K562 (cell line): Measurements from ENCODE around the gene FAM117B. TPM values are rescaled to one million over a fixed set of nuclear protein-coding genes. Genes with fewer than 3 reads are reported as not detected.

Experiments used
- CSDE1 ChIP-seq, 2 experiments: fragments of 450-650 bp; IDR thresholded peaks; 2 replicates each; pipeline ENCODE4 v1.6.1; 2016; ENCODE audit warnings: mild to moderate bottlenecking in 1 of 2
- ERF ChIP-seq: fragments of 450-650 bp; formaldehyde crosslinking; IDR thresholded peaks from 2 replicates; pipeline ENCODE4 v1.4.0; 2020; ENCODE audit warnings: mild to moderate bottlenecking, mixed read lengths
- IFI16 ChIP-seq: fragments of 250-450 bp; sonication (Bioruptor Pico); IDR thresholded peaks from 2 replicates; pipeline ENCODE4 v2.1.2; 2022; ENCODE audit warnings: mild to moderate bottlenecking, inconsistent platforms
- NEUROD1 ChIP-seq: fragments of 150-350 bp; IDR thresholded peaks from 2 replicates; pipeline ENCODE4 v1.6.1; 2014; ENCODE audit warnings: borderline replicate concordance, low read length, low read depth; ENCODE audit not compliant: partially characterized antibody
- POLR3A ChIP-seq: IDR thresholded peaks from 2 replicates; pipeline ENCODE4 v1.6.1; 2011; ENCODE audit warnings: borderline replicate concordance, mild to moderate bottlenecking, moderate library complexity; ENCODE audit not compliant: insufficient read length, insufficient read depth; ENCODE audit errors: extremely low read depth
- PREB ChIP-seq: sonication (generic); formaldehyde crosslinking; IDR thresholded peaks from 2 replicates; pipeline ENCODE4 v1.8.1; 2023; ENCODE audit warnings: mild to moderate bottlenecking, missing genetic modification reagents
- RBFOX2 ChIP-seq: fragments of 200-400 bp; formaldehyde crosslinking; IDR thresholded peaks from 2 replicates; pipeline ENCODE4 v1.6.1; 2017; ENCODE audit warnings: low read depth, mild to moderate bottlenecking, low read length, moderate library complexity
- RBM34 ChIP-seq: fragments of 200-400 bp; formaldehyde crosslinking; IDR thresholded peaks from 2 replicates; pipeline ENCODE4 v1.6.1; 2018; ENCODE audit warnings: low read length, borderline replicate concordance; ENCODE audit not compliant: insufficient read depth
- SMARCE1 ChIP-seq: fragments of 450-650 bp; IDR thresholded peaks from 2 replicates; pipeline ENCODE4 v1.7.1; 2016; ENCODE audit warnings: mild to moderate bottlenecking
- SREBF2 ChIP-seq: sonication (generic); formaldehyde crosslinking; IDR thresholded peaks from 2 replicates; pipeline ENCODE4 v1.4.0; 2020; ENCODE audit warnings: mild to moderate bottlenecking, missing genetic modification reagents
- TAF15 ChIP-seq: fragments of 200-400 bp; formaldehyde crosslinking; IDR thresholded peaks from 2 replicates; pipeline ENCODE4 v1.6.1; 2017; ENCODE audit warnings: mild to moderate bottlenecking, low read depth, low read length, moderate library complexity
- USF2 ChIP-seq: sonication (generic); formaldehyde crosslinking; IDR thresholded peaks from 2 replicates; pipeline ENCODE4 v1.5.0; 2020; ENCODE audit warnings: missing genetic modification reagents
- ZNF354B ChIP-seq: fragments of 250-450 bp; sonication (Bioruptor Pico); IDR thresholded peaks from 2 replicates; pipeline ENCODE4 v1.4.0; 2020
- ZNF431 ChIP-seq: sonication (generic); formaldehyde crosslinking; IDR thresholded peaks from 2 replicates; pipeline ENCODE4 v1.8.0; 2022; ENCODE audit warnings: mild to moderate bottlenecking, missing genetic modification reagents
- ZNF512 ChIP-seq: IDR thresholded peaks from 2 replicates; pipeline ENCODE4 v1.6.1; 2016; ENCODE audit warnings: missing genetic modification characterization, missing compliant biosample characterization
- ZNF699 ChIP-seq: fragments of 250-450 bp; sonication (Bioruptor Pico); IDR thresholded peaks from 2 replicates; pipeline ENCODE4 v1.8.0; 2021; ENCODE audit warnings: mild to moderate bottlenecking, moderate library complexity; ENCODE audit not compliant: insufficient replicate concordance
- polyA plus RNA-seq, 8 experiments: library from polyadenylated mRNA; depleted of rRNA in 4 of 8; stranded (reverse) in 5 of 8; unstranded in 3 of 8; fragments of >200 nt; fragmentation: Nextera tagmentation in 2 of 8; fragmentation: Illumina TruSeq in 1 of 8; extraction: Ambion mirVana in 2 of 8; extraction: Trizol in 1 of 8; gene quantifications; 2 replicates each; pipeline versions ENCODE4 v1.2.1 to v1.2.3, GENCODE V29; 2011 to 2014; ENCODE audit warnings: inconsistent platforms in 1 of 8, missing spikeins in 1 of 8
- total RNA-seq, 7 experiments: library from RNA; depleted of rRNA in 6 of 7; stranded (reverse); fragments of >200 nt in 6 of 7; fragmentation: Illumina TruSeq in 2 of 7; extraction: Trizol in 2 of 7; gene quantifications; 2 replicates each; pipeline versions ENCODE4 v1.2.1 to v1.2.3, GENCODE V29; 2011 to 2021; ENCODE audit warnings: low replicate concordance in 1 of 7
- TF ChIP-seq, protein P1 (sequence below): sonication (generic); formaldehyde crosslinking; IDR thresholded peaks from 2 replicates; pipeline ENCODE4 v1.8.1; 2022; ENCODE audit warnings: missing genetic modification reagents
- TF ChIP-seq, protein P2 (sequence below): fragments of 450-650 bp; formaldehyde crosslinking; IDR thresholded peaks from 2 replicates; pipeline ENCODE4 v1.4.0; 2020; ENCODE audit warnings: mild to moderate bottlenecking, mixed read lengths
- TF ChIP-seq, protein P3 (sequence below): sonication (generic); formaldehyde crosslinking; IDR thresholded peaks from 2 replicates; pipeline ENCODE4 v1.8.0; 2022; ENCODE audit warnings: mild to moderate bottlenecking, missing genetic modification reagents

Gene FAM117B
- total and polyA plus RNA-seq, 9 of the 15 experiments (the other 6 are each of a cell fraction or from before 2014, with no cell fraction given) = 1.6 to 5.2 (median 2.6) TPM

- TF ChIP-seq POLR3A (no peak), ZNF699 (no peak), SREBF2 (CRISPR knock-in tag) (no peak), CSDE1 (IDR thresholded peaks at IDR 0.05) (no peak), TAF15 (no peak), USF2 (no peak), ZNF431 (CRISPR knock-in tag) (0 out of 2 replicates have a peak, but pooled peaks have one; percentile 37), PREB (CRISPR knock-in tag) (no peak), SMARCE1 (peak; percentile 56; the same call in 1 of the 2 replicates), ZNF512 (tag) (no peak), IFI16 (CRISPR knock-in tag) (no peak), ERF (no peak), RBFOX2 (peak; percentile 86), ZNF354B (no peak), NEUROD1 (no peak), RBM34 (no peak)
- TF ChIP-seq, protein P1, sequence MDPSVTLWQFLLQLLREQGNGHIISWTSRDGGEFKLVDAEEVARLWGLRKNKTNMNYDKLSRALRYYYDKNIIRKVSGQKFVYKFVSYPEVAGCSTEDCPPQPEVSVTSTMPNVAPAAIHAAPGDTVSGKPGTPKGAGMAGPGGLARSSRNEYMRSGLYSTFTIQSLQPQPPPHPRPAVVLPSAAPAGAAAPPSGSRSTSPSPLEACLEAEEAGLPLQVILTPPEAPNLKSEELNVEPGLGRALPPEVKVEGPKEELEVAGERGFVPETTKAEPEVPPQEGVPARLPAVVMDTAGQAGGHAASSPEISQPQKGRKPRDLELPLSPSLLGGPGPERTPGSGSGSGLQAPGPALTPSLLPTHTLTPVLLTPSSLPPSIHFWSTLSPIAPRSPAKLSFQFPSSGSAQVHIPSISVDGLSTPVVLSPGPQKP = no peak
- TF ChIP-seq, protein P2, sequence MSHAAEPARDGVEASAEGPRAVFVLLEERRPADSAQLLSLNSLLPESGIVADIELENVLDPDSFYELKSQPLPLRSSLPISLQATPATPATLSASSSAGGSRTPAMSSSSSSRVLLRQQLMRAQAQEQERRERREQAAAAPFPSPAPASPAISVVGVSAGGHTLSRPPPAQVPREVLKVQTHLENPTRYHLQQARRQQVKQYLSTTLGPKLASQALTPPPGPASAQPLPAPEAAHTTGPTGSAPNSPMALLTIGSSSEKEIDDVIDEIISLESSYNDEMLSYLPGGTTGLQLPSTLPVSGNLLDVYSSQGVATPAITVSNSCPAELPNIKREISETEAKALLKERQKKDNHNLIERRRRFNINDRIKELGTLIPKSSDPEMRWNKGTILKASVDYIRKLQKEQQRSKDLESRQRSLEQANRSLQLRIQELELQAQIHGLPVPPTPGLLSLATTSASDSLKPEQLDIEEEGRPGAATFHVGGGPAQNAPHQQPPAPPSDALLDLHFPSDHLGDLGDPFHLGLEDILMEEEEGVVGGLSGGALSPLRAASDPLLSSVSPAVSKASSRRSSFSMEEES (CRISPR knock-in tag) = no peak
- TF ChIP-seq, protein P3, sequence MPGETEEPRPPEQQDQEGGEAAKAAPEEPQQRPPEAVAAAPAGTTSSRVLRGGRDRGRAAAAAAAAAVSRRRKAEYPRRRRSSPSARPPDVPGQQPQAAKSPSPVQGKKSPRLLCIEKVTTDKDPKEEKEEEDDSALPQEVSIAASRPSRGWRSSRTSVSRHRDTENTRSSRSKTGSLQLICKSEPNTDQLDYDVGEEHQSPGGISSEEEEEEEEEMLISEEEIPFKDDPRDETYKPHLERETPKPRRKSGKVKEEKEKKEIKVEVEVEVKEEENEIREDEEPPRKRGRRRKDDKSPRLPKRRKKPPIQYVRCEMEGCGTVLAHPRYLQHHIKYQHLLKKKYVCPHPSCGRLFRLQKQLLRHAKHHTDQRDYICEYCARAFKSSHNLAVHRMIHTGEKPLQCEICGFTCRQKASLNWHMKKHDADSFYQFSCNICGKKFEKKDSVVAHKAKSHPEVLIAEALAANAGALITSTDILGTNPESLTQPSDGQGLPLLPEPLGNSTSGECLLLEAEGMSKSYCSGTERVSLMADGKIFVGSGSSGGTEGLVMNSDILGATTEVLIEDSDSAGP (CRISPR knock-in tag) = no peak
Measured at GRCh38 chr2:202634556-202635427, at the start of gene FAM117B (continued).
